ENCODE data around the gene ZC3H6.
"Not testable (repeated sequence)": the region's sequence is repeated elsewhere in the genome, so short reads cannot be mapped to it uniquely, and the experiment has no call there.

Gene ZC3H6

DNA sequence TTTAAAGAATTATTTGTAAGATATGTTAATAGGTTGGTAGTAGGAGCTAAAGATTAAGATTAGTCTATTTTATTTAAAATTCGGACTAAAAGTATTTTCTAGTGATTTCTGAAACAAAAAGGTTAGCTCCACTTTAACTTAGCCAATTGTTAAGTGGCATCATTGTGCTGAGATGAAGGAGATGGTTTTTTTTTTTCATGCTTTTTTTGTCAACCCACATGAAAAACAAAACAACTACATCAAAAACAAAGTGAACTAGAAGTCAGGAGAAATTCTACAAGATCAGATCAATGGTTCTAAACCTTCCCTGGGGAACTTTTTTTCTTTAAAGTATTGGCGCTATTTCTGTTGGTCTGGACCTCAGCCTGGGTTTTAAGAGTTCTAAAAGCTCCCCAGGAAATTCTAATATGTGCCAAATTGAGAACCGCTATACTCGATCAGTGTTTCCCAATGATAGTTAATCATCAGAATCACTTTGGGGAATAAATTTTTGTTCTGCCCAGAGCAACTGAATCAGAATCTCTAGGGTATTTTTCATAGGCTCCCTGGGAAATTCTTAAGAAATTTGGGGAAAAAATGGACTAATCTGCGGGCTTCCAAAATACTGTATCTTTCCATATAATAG lies 2.3 kb downstream of the ZC3H6 start:
- DNase-seq (ENCODE audit: low spot score) = no peak

- DNase-seq (ENCODE audit: low spot score) = not testable (repeated sequence)
Measured at GRCh38 chr2:112282066-112282465, 6.7 kb downstream of the ZC3H6 start.

- not testable (repeated sequence) for DNase-seq (ENCODE audit: low spot score)
Measured at GRCh38 chr2:112283535-112283934, 8.1 kb downstream of the ZC3H6 start.

GRCh38 chr2:112290088-112290487 lies 14.7 kb downstream of the ZC3H6 start:
- DNase-seq (ENCODE audit: low spot score) = no peak

GRCh38 chr2:112290648-112291047 lies 15.3 kb downstream of the ZC3H6 start:
- no peak for DNase-seq (ENCODE audit: low spot score)

DNA sequence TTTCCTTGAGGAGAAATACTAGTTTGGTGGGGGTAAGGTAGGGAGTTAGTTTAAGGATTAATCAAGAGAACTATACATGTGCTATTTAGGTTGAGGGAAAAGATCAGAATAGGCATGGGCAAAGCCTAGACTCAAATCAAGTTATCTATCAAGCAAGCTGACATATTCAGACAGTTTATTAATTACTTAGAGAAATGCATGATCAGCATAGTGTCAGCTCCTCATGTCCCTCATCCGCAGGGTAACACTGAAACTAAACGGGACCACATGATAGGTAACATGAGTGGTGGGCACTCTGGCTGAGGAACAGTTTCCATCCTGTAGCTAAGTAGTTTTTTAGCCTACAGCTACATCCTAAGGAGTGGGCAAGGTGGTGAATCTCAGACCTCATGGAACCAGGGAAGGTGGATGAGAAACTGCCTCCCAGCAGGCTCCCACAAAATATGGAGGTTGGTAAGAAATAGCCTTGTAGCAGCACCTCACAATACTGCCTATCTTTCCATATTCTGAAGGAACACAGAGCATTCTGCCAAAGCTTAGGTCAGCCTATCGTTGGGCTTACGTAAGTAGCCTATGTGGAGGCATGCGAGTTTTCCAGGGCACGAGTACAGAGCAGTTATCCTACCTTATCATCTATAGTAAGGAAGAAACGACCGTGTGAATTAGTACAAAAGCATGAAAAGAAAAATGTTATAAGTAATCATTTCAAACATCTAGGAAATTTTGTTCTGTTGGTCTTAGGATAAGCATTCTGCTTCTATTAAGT lies 18.4 kb downstream of the ZC3H6 start:
- DNase-seq (ENCODE audit: low spot score) = no peak

- DNase-seq (ENCODE audit: low spot score) = no peak
Measured at GRCh38 chr2:112295407-112296078, 20.1 kb downstream of the ZC3H6 start.

GRCh38 chr2:112296407-112296806 lies 21.0 kb downstream of the ZC3H6 start:
- no peak for DNase-seq (ENCODE audit: low spot score)

DNA sequence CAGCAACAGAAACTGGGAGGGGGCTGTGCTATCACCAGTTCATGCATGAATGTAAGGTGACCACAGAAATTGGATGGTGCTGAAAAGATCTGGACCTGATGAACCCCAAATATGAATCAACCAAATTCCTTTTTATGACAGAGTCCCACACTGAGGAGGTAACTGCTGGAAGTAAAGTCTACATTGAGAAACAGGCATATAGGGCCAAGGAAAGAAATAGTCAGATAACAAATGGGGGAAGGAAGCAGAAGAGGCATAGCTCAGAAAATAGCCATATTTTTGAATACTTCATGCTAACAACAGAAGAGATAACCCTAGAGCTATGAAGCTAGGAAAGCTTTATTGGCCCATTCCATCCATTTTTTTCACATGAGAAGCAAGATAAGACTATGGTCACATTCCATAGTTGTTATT lies 25.8 kb downstream of the ZC3H6 start:
- no peak for DNase-seq (ENCODE audit: low spot score)

GRCh38 chr2:112301973-112302372 lies 26.6 kb downstream of the ZC3H6 start:
- no peak for DNase-seq (ENCODE audit: low spot score)

DNA sequence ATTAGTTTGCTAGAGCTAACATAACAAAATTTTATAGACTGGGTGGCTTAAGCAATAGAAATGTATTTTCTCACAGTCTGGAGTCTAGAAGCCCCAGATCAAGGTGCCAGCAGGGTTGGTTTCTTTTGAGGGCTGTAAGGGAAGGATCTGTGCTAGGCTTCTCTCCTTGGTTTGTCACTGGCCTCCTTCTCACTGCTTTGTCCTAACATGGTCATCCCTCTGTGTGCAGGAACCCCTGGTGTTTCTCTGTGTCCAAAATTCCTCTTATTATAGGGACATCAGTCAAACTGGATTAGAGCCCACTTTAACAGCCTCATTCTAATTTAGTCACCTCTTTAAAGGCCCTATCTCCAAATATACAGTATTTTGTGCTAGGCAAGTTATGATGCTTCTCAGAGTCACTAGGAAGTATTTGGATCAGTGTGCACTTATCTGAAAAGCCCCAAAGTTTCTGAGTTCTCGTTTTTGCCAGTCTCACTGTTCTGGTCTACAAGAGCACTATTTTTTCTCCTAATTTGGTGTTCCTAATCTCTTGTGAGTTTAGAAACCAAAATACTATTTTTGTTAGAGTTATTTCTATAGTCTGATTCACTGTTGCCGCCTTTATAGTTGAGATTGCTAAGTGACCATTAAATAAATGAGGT lies 29.0 kb downstream of the ZC3H6 start:
- DNase-seq (ENCODE audit: low spot score) = no peak

DNA sequence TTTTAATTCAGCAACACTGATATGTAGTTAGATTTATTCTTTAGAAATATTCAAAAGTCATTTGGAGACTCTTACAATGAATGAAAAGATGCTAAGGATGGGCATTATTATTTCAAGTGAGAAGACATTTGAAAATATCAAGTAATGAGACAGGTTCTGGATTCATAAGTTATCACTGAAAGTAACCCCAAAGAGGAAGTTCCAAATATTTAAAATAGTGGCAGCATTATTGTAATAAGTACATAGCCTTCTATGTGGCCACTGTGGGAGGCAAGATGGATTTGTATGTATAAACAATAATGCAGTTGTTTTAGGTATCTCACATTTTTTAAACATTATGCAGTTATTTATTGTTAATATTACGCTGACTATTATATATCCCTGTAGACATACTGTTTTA lies 29.7 kb downstream of the ZC3H6 start:
- DNase-seq (ENCODE audit: low spot score) = no peak

- no peak for DNase-seq (ENCODE audit: low spot score)
Measured at GRCh38 chr2:112310906-112311305, 35.5 kb downstream of the ZC3H6 start.

DNA sequence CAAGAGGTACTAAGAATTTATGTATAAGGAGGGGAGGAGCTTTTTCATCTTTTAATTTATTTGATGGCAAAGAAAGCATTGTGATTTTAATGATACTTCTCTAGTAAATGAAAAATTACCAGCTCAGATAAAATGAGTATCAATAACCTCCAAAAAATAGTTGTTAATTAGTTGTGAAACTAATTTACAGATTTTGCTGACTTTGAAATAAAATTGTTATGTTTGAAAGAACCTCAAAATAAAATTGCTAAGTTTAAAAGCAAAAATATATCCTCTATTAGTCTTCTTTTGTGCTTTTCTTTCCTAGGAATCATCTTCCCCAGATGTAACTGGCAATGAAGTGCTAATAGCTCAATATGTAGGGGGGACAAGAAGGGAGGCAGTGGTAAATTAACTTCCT lies 36.5 kb downstream of the ZC3H6 start:
- DNase-seq (ENCODE audit: low spot score) = no peak

GRCh38 chr2:112312821-112313220 lies 37.4 kb downstream of the ZC3H6 start:
- DNase-seq (ENCODE audit: low spot score) = no peak

DNA sequence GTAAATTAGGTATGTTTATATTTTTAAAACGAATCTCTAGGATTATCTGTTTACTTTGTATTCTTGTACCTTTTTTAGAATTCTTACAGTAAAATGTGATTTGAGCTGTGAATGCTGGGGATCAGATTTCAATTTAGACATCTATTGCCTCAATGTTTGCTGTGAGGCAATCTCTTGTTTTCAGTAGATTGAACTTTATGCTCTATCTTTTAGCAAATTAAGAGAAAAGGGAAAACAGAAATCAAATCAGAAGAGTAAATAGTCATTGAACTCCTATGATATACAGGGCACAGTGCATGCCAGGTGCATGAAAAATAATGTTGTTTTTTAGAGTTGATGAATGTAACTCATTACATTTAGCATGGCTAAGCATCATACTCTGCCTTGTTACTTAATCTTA lies 39.5 kb downstream of the ZC3H6 start:
- no peak for DNase-seq (ENCODE audit: low spot score)

DNA sequence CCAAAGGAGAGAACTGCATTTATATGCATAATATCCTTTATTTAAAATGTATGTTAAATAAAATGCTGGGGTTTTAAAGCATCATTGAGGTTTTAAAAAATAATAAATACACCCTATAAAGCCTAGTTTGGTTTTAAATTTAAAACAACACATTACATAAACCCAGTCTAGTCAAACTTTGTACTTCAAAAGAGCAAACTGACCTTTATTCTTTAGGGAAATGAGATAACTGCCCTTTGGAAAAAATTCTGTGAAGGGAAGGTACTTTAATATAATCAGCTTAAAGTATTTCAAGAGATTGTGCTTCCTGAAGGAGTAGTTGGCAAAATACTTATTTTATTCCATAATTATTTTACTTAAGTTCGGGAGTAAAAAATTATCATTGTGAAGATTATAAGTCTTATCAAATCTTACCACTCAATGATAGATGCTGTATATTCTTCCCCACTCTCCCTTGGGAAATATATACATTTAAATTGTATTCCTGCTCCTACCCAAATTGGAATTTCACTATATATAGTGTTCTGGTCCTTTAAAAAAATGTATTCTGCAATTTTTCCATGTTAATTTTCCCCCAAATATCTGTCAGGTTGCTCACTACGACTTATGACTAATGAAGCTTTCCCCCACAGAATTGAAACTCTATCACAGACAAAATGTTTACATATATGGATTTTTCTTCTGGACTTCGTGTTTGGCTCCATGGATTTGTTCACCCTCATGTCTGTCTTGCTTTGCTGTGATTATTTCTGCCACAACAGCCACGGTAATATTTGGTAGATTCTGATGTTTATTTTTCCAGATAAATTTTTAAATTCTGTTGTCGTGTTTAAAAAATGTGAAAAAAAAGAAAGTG lies 42.1 kb downstream of the ZC3H6 start:
- no peak for DNase-seq (ENCODE audit: low spot score)

- no peak for DNase-seq (ENCODE audit: low spot score)
Measured at GRCh38 chr2:112318515-112318914, 43.1 kb downstream of the ZC3H6 start.

- DNase-seq (ENCODE audit: low spot score) = no peak
Measured at GRCh38 chr2:112321375-112322320, 46.3 kb downstream of the ZC3H6 start.

DNA sequence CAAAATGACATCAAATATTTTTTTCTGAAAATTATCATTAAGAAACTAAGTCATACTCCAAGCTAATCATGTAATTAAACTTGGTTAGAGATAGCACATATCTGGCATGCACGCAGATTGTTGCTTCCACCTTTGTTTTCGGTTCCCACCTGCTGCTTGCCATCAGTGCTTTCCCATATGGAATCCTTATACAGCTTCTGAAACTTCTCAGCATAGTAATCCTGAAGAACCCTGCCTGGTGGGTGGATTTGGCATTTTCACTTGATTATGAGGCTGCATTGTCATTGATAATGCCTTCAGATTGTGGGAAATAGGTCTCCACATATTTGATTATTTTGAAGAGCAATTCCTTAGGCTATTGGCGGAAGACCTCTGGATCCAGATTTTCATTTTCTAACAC lies 47.5 kb downstream of the ZC3H6 start:
- DNase-seq (ENCODE audit: low spot score) = no peak

Measured in D341Med (cell line).